NT2/D1 (cell line): ENCODE results near the gene GPI.

Experiments
- SUZ12 ChIP-seq: IDR thresholded peaks from 2 replicates; pipeline ENCODE4 v1.6.1; 2011; ENCODE audit not compliant: insufficient read length, insufficient read depth; ENCODE audit errors: extremely low read depth
- YY1 ChIP-seq: IDR thresholded peaks from 2 replicates; pipeline ENCODE4 v1.6.1; 2011; ENCODE audit not compliant: insufficient read length, insufficient read depth
- ZNF274 ChIP-seq: IDR thresholded peaks from 2 replicates; pipeline ENCODE4 v1.6.1; 2011; ENCODE audit warnings: mild to moderate bottlenecking, low read depth, low read length

DNA sequence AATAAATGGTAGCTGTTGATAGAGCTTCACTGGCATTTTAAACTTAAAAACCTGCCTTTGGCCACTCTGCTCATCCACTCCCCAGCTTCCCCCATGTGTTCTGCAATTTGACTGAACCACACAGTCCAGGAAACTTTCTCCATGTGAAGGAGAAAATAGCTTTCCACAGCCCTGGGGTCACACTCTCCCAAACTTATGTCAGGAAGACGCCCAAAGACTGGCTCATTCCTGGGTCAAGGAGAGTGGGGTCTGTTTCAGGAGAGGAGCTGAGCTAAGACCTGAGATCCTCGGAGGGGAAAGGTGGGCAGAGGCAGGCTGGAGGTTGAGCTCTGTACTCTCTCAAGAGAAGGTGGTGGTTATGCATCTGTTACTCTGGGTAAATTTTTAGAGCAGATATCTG, 48.7 kb upstream of the GPI start:
- TF ChIP-seq YY1 (no peak), ZNF274 (no peak), SUZ12 (no peak)
